Muscle layer of duodenum (tissue), 2 donors: Measurements from ENCODE around the gene PLIN1.
"Not testable (repeated sequence)": the region's sequence is repeated elsewhere in the genome, so short reads cannot be mapped to it uniquely, and the experiment has no call there.

ENCODE experiments used
- H3K27ac ChIP-seq: one replicate; pipeline ENCODE4 v1.7.0; 2013; ENCODE audit warnings: mild to moderate bottlenecking, low read length
- H3K27me3 ChIP-seq: one replicate; pipeline ENCODE4 v1.7.0; 2013; ENCODE audit warnings: low read depth, mild to moderate bottlenecking, control low read depth, low read length
- H3K36me3 ChIP-seq, 2 donors: one replicate each; pipeline ENCODE4 v1.7.0; 2013; ENCODE audit warnings: low read length in 2 of 2, control low read depth in 1 of 2, mild to moderate bottlenecking in 1 of 2; ENCODE audit not compliant: insufficient read depth in 2 of 2, control insufficient read depth in 1 of 2
- H3K4me1 ChIP-seq, 2 donors: one replicate each; pipeline ENCODE4 v1.7.0; 2013; ENCODE audit warnings: low read length in 2 of 2, mild to moderate bottlenecking in 2 of 2, control low read depth in 1 of 2, moderate library complexity in 1 of 2; ENCODE audit not compliant: insufficient read depth in 2 of 2, control insufficient read depth in 1 of 2
- H3K4me3 ChIP-seq, 2 donors: one replicate each; pipeline ENCODE4 v1.7.0; 2013; ENCODE audit warnings: low read length in 2 of 2, low read depth in 1 of 2, mild to moderate bottlenecking in 1 of 2
- H3K9me3 ChIP-seq, 2 donors: one replicate each; pipeline ENCODE4 v1.7.0; 2013; ENCODE audit warnings: low read length in 2 of 2, control low read depth in 1 of 2, mild to moderate bottlenecking in 1 of 2; ENCODE audit not compliant: control insufficient read depth in 1 of 2
- donor health status: healthy.

The PLIN1 gene

DNA sequence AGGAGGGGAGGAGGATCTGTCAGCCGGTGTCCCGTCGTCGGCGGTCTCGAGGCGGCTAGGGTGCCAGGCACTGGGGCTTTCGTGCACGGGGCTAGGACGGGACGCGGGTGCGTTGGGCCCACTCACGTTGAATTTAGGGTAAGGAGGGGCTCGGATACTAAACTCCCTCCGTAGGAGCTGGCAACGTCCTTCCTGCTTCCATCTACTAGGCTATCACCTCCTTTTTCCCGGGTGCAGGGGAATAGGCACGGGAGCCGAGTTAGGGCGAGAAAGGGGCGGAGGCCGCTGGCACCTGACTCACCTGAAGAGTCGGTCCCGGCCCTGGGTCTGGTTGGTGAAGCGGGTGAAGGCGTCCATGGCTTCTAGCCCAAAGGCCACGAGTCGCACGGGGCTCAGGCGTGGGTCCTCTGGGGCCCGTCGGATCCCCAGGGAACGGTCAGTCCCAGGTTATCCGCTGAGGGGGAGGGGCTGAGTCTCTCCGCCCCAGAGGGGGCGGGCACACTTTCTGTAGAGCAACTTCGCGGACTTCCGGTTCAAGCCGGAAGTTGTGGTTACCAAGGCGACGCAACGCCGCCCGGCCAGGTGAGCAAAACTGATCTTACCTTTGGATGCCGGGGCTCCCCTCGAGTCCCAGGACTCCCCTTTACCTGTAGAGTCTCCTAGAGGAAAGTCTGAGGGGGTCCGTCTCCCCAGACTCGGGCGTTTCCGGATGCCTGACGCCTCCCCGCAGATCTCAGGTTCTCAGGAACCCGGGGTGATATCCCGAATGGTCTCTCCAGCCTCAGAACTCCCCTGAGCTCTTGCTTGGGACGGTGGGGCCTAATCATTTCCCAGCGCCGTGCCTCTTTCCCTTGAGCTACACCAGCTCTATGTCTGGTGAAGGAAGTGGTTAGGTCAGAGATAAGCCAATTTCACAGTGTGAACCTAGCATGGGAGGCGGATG is 11.4 kb upstream of the PLIN1 start, which contains the start of the genes PEX11A and WDR93:
Gene PEX11A (minus strand): TSS at position 479 of the 943 bp plus-strand sequence. CDS start 122 bp downstream, at position 357.
Gene WDR93 (plus strand): TSS at position 536 of the 943 bp plus-strand sequence. CDS start 10,936 bp downstream, outside the sequence.
- Histone ChIP-seq H3K4me3 (peak within 1 kb of the TSS; percentile 87 to 99), H3K27me3 (no peaks in the 10 kb centered on the region), H3K9me3 (no peaks in the 10 kb centered on the region), H3K36me3 (peaks cover under 1 to 5% of the 10 kb centered on the region in 2 donors), H3K4me1 (peaks cover 0 to 15% of the 10 kb centered on the region in 2 donors), H3K27ac (peak within 1 kb of the TSS; percentile 60)

DNA sequence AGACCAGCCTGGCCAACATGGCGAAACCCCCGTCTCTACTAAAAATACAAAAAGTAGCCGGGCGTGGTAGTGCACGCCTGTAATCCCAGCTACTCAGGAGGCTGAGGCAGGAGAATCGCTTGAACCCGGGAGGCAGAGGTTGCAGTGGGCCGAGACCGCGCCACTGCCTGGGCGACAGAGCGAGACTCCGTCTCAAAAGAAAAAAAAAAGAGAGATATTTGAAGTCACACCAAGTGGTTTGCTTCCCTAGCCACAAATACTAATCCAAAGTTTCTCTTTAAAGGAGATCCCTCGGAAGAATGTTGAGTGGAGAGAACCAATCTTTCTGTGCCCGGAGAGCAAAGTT is 10.7 kb upstream of the PLIN1 start:
- not testable (repeated sequence) for H3K9me3 ChIP-seq, H3K36me3 ChIP-seq, H3K27me3 ChIP-seq
- peak overlapping the region; percentile 87 to 99 for H3K4me3 ChIP-seq
- H3K4me1 ChIP-seq = peaks cover 0 to 15% of the 10 kb centered on the region in 2 donors
- peak overlapping the region; percentile 60 for H3K27ac ChIP-seq

GRCh38 chr15:89686522-89686921 is 7.4 kb upstream of the PLIN1 start:
- H3K27ac ChIP-seq = no peak overlapping the region
- no peak overlapping the region for H3K4me3 ChIP-seq
- H3K4me1 ChIP-seq = peaks cover 0 to 15% of the 10 kb centered on the region in 2 donors
- no peaks in the 10 kb centered on the region for H3K9me3 ChIP-seq
- H3K27me3 ChIP-seq = no peaks in the 10 kb centered on the region
- peaks cover 17 to 22% of the 10 kb centered on the region in 2 donors for H3K36me3 ChIP-seq

GRCh38 chr15:89685995-89686394 is 6.8 kb upstream of the PLIN1 start:
- Histone ChIP-seq H3K4me1 (peaks cover 2 to 15% of the 10 kb centered on the region in 2 donors), H3K9me3 (no peaks in the 10 kb centered on the region), H3K27me3 (no peaks in the 10 kb centered on the region), H3K4me3 (no peak overlapping the region), H3K27ac (no peak overlapping the region), H3K36me3 (peaks cover 17 to 22% of the 10 kb centered on the region in 2 donors)

DNA sequence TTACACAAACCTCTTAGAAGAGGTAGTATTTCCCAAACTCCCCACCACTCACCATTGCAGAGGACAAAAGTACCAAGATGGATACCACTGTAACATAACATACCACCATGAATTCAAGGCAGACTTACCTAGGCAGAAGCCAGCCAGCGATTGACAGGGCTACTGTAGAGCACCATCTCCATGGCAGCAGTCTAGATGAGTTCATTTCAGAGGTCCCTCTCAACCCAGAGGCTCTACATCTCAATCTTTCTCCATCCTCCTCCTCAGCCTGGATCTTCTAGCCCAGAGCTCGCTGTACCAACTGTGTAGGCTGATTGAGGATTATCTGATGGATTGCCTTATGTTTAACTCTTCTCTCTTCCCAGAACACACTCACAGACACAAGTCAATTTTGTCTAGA is 2.0 kb upstream of the PLIN1 start:
- no peaks in the 10 kb centered on the region for H3K27me3 ChIP-seq
- H3K4me1 ChIP-seq = peaks cover 6 to 11% of the 10 kb centered on the region in 2 donors
- no peak overlapping the region for H3K4me3 ChIP-seq
- H3K36me3 ChIP-seq = peaks cover 17 to 22% of the 10 kb centered on the region in 2 donors
- no peaks in the 10 kb centered on the region for H3K9me3 ChIP-seq
- peak overlapping the region; percentile 64 for H3K27ac ChIP-seq

- H3K27me3 ChIP-seq = no peaks in the 10 kb centered on the region
- peaks cover 6 to 11% of the 10 kb centered on the region in 2 donors for H3K4me1 ChIP-seq
- H3K27ac ChIP-seq = peak overlapping the region; percentile 64
- no peak overlapping the region for H3K4me3 ChIP-seq
- no peaks in the 10 kb centered on the region for H3K9me3 ChIP-seq
- H3K36me3 ChIP-seq = peaks cover 15% of the 10 kb centered on the region in 2 donors
Observed at GRCh38 chr15:89680282-89680873, 1.2 kb upstream of the PLIN1 start.

- Histone ChIP-seq H3K27me3 (no peaks in the 10 kb centered on the region), H3K9me3 (no peaks in the 10 kb centered on the region), H3K4me1 (peaks cover 6 to 11% of the 10 kb centered on the region in 2 donors), H3K4me3 (no peak overlapping the region), H3K27ac (no peak overlapping the region), H3K36me3 (no peaks in the 10 kb centered on the region)
Observed at GRCh38 chr15:89677381-89677780, 1.8 kb downstream of the PLIN1 start.

- no peaks in the 10 kb centered on the region for H3K36me3 ChIP-seq
- no peak overlapping the region for H3K4me3 ChIP-seq
- H3K27ac ChIP-seq = no peak overlapping the region
- no peaks in the 10 kb centered on the region for H3K9me3 ChIP-seq
- peaks cover under 1 to 4% of the 10 kb centered on the region in 2 donors for H3K4me1 ChIP-seq
- no peaks in the 10 kb centered on the region for H3K27me3 ChIP-seq
Observed at GRCh38 chr15:89675606-89676005, 3.6 kb downstream of the PLIN1 start.

- Histone ChIP-seq H3K9me3 (no peaks in the 10 kb centered on the region), H3K27me3 (no peaks in the 10 kb centered on the region), H3K36me3 (no peaks in the 10 kb centered on the region), H3K27ac (no peak overlapping the region), H3K4me3 (no peak overlapping the region), H3K4me1 (no peaks in the 10 kb centered on the region)
Observed at GRCh38 chr15:89674526-89674925, 4.6 kb downstream of the PLIN1 start.

- Histone ChIP-seq H3K4me3 (no peak overlapping the region), H3K27me3 (no peaks in the 10 kb centered on the region), H3K4me1 (no peaks in the 10 kb centered on the region), H3K36me3 (no peaks in the 10 kb centered on the region), H3K9me3 (no peaks in the 10 kb centered on the region), H3K27ac (no peak overlapping the region)
Observed at GRCh38 chr15:89673165-89673512, 6.0 kb downstream of the PLIN1 start.
